AG09319 (cell line): ENCODE measurements around the gene LTO1.
"Not testable (repeated sequence)": the region's sequence is repeated elsewhere in the genome, so short reads cannot be mapped to it uniquely, and the experiment has no call there.

ENCODE experiments used
- DNase-seq: peaks from one replicate; pipeline ENCODE4 v3.0.0-alpha.2; 2010; ENCODE audit warnings: low read depth; ENCODE audit errors: extremely low read depth
- TF ChIP-seq, protein P1 (sequence below): IDR thresholded peaks from 2 replicates; pipeline ENCODE4 v1.5.1; 2011; ENCODE audit warnings: low read depth, mild to moderate bottlenecking, inconsistent platforms, low read length, moderate library complexity

LTO1 gene

DNA sequence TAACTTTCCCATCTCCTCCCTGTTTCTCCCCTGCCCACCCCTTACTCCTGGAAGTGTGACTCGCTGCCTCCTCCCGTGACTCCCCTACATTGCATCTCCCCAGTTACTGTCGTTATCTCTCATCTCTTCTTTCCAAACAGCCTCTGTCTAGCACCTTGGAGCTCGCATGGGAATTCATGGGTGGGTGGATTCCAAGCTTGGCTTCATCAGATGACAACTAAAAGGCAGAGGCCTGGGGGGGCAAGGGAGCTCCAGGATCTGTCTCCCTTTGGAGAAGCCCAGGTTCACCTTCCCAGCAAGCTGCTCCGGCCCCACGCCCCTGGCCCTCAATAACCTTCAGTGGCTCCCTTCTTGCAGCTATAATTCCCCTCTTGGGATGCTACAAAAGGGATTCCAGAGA is 41.1 kb downstream of the LTO1 start:
- TF ChIP-seq, protein P1, sequence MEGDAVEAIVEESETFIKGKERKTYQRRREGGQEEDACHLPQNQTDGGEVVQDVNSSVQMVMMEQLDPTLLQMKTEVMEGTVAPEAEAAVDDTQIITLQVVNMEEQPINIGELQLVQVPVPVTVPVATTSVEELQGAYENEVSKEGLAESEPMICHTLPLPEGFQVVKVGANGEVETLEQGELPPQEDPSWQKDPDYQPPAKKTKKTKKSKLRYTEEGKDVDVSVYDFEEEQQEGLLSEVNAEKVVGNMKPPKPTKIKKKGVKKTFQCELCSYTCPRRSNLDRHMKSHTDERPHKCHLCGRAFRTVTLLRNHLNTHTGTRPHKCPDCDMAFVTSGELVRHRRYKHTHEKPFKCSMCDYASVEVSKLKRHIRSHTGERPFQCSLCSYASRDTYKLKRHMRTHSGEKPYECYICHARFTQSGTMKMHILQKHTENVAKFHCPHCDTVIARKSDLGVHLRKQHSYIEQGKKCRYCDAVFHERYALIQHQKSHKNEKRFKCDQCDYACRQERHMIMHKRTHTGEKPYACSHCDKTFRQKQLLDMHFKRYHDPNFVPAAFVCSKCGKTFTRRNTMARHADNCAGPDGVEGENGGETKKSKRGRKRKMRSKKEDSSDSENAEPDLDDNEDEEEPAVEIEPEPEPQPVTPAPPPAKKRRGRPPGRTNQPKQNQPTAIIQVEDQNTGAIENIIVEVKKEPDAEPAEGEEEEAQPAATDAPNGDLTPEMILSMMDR = no peak
- DNase-seq = no peak

DNA sequence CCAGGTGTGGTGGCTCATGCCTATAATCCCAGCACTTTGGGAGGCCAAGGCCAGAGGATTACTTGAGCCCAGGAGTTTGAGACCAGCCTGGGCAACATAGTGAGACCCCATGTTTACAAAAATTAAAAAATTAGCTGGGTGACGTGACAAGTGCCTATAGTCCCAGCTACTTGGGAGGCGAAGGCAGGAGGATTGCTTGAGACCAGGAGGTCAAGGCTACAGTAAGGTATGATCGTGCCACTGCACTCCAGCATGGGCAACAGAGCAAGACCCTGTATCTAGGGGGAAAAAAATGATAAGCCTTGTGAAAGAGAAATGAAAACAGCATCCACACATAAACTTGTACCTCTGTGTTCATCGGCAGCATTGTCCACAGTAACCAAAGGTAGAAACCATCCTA is 42.3 kb downstream of the LTO1 start:
- TF ChIP-seq, protein P1 = no peak
- DNase-seq = no peak

DNA sequence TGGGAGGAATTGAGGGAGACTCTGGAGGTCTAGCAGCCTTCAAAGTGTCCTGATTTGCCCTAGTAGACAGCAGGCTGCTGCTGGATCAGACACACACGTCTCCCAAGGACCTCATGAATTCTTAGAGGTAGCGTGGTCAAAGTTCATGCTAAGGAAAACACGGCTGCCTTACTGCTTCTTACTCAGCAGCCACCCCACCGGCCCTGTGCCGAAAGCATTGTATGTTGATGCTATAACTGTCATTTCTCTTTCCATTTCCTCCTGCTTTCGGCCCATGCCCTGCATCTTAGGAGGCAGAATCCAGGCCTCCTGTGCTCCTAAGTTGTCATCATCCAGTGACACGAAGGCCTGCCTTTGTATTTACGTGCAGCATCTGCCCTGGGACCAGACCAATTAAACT is 44.7 kb downstream of the LTO1 start:
- no peak for DNase-seq

DNA sequence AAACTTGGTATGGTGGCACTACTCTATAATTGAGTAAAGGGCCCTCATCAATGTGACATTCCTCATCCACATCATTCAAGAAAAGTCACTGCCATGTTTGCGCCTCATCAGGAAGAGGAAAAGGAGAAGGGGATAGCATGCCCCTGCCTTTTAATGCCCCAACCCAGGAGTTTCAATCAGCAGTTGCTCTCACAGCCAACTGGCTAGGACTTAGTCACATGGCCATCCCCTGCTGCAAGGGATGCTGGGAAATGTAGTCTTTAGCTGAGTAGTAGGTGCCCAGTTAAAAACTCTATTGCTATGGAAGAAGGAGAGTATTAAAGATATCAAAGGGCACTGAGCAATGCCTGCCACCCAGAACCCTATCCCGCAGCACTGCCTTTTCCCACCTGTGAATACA is 45.1 kb downstream of the LTO1 start:
- TF ChIP-seq, protein P1 = no peak
- DNase-seq = no peak

More for the DNA sequence above, 44.7 kb downstream of the LTO1 start:
- TF ChIP-seq, protein P1 = no peak

DNA sequence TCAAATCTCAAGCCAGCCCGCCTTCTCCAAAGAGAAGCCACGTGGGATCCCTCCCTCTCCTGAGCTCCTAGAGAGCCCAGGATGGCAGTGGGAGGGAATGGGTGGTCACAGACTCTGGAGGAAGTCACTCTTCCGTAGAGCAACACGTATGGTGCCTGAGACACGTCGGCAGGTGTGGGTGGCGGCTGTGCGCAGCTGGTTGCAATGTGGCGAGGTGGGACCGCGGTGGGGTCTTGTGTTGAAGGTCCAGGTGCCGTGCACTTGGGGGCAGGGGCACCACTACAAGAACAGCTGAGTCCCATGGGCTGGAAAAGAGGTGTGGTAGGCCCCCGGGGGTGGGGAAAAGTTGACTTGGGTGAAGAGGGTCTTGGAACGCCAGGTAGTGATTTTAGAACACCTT is 47.6 kb downstream of the LTO1 start:
- TF ChIP-seq, protein P1 = no peak
- no peak for DNase-seq

DNA sequence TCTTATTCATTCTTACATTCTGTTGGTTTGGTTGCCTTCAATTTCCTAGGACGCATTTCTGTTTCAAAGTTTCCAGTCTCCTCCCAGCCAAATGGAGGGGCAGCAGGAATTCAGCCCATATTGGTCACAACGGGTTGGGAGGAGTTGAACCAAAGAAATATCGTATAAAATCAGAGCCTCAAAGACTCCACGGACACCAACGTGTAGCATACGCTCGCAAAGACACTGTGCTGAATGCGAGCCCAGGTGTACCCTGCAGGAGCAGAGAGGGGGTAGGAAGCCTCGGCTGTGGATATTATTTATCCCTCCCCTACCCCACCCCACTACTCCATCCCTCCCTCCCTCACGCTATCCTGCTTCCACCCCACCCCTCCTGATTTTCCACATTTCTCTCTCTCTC is 49.7 kb downstream of the LTO1 start:
- TF ChIP-seq, protein P1 = no peak

DNA sequence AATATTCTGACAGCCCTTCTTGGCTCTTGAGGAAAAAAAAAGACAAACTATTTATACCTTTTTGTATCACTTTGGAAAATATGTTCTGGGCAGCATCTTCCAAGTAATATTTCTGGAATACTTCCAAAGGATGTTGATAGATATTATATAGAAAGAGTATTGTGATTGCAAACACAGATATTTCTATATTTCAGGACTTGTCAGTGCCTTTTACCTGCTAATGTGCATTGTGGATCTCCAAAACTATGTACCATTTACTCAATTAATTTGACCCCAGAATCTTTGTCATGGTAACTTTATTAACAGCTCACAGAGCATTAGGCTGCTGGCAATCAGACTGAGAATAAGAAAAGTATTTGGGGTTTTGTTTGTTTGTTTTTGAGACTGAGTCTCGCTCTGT is 50.9 kb downstream of the LTO1 start:
- DNase-seq = no peak
- TF ChIP-seq, protein P1 = no peak

More for the DNA sequence above, 49.7 kb downstream of the LTO1 start:
- DNase-seq = no peak

DNA sequence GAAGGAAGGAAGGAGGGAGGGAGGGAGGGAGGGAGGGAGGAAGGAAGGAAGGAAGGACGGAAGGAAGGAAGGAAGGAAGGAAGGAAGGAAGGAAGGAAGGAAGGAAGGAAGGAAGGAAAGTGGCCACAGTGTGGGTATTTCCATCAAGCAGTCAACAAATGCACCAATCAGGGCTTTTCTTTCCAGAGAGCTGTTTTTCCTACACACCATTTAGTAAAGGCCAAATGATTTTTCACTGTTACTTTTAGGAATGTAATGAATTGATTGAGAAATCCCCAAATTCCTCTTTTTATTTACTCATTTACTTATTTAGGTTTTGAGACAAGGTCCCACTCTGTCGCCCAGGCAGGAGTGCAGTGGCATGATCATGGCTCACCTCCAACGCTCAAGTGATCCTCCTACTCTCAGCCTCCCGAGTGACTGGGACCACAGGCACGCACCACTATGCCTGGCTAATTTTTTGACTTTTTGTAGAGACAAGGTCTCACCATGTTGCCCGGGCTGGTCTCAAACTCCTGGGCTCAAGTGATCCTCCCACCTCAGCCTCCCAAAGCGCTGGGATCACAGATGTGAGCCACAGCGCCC is 53.0 kb downstream of the LTO1 start:
- DNase-seq = not testable (repeated sequence)
